Jurkat, Clone E6-1 (cell line): ENCODE results near the gene PLCG2.
"Not testable (repeated sequence)": the region's sequence is repeated elsewhere in the genome, so short reads cannot be mapped to it uniquely, and the experiment has no call there.

Experiments used
- DNase-seq: peaks from one replicate; pipeline ENCODE4 v3.0.0-alpha.2; 2011; ENCODE audit warnings: low read depth, low spot score
- H3K4me3 ChIP-seq: 2 replicates; pipeline ENCODE4 v1.5.1; 2011; ENCODE audit warnings: mild to moderate bottlenecking, low read length, control low read depth, moderate library complexity

Gene PLCG2

GRCh38 chr16:81785138-81785924, 6.2 kb downstream of the PLCG2 start:
- DNase-seq, result no peak
- no peak overlapping the region for H3K4me3 ChIP-seq

- no peak overlapping the region for H3K4me3 ChIP-seq
- no peak for DNase-seq
Measured at GRCh38 chr16:81786321-81786720, 7.2 kb downstream of the PLCG2 start.

GRCh38 chr16:81786868-81787267, 7.8 kb downstream of the PLCG2 start:
- no peak overlapping the region for H3K4me3 ChIP-seq
- DNase-seq, result no peak

- no peak overlapping the region for H3K4me3 ChIP-seq
- no peak for DNase-seq
Measured at GRCh38 chr16:81787659-81788058, 8.6 kb downstream of the PLCG2 start.

- no peak for DNase-seq
- no peak overlapping the region for H3K4me3 ChIP-seq
Measured at GRCh38 chr16:81790277-81790676, 11.2 kb downstream of the PLCG2 start.

- no peak overlapping the region for H3K4me3 ChIP-seq
- DNase-seq, result no peak
Measured at GRCh38 chr16:81790830-81791435, 11.8 kb downstream of the PLCG2 start.

GRCh38 chr16:81792828-81793227, 13.7 kb downstream of the PLCG2 start:
- H3K4me3 ChIP-seq, result no peak overlapping the region
- DNase-seq, result no peak

- DNase-seq, result no peak
- no peak overlapping the region for H3K4me3 ChIP-seq
Measured at GRCh38 chr16:81795193-81795592, 16.1 kb downstream of the PLCG2 start.

- no peak for DNase-seq
- H3K4me3 ChIP-seq, result no peak overlapping the region
Measured at GRCh38 chr16:81796035-81796434, 16.9 kb downstream of the PLCG2 start.

- H3K4me3 ChIP-seq, result no peak overlapping the region
- no peak for DNase-seq
Measured at GRCh38 chr16:81796583-81797346, 17.7 kb downstream of the PLCG2 start.

GRCh38 chr16:81797443-81797842, 18.4 kb downstream of the PLCG2 start:
- no peak overlapping the region for H3K4me3 ChIP-seq
- DNase-seq, result no peak

- DNase-seq, result peak; percentile 51
- H3K4me3 ChIP-seq, result peak overlapping the region; percentile 33
Measured at GRCh38 chr16:81798311-81799137, 19.4 kb downstream of the PLCG2 start.

- DNase-seq, result no peak
Measured at GRCh38 chr16:81799138-81799504, 20.0 kb downstream of the PLCG2 start.

GRCh38 chr16:81801724-81802123, 22.6 kb downstream of the PLCG2 start:
- DNase-seq, result not testable (repeated sequence)

More at GRCh38 chr16:81799138-81799504, 20.0 kb downstream of the PLCG2 start:
- peak overlapping the region; percentile 33 for H3K4me3 ChIP-seq

GRCh38 chr16:81803332-81803731, 24.2 kb downstream of the PLCG2 start:
- DNase-seq, result no peak
- H3K4me3 ChIP-seq, result no peak overlapping the region

More at GRCh38 chr16:81801724-81802123, 22.6 kb downstream of the PLCG2 start:
- not testable (repeated sequence) for H3K4me3 ChIP-seq

GRCh38 chr16:81804134-81804610, 25.1 kb downstream of the PLCG2 start:
- H3K4me3 ChIP-seq, result no peak overlapping the region
- no peak for DNase-seq

GRCh38 chr16:81806696-81807095, 27.6 kb downstream of the PLCG2 start:
- DNase-seq, result no peak
- no peak overlapping the region for H3K4me3 ChIP-seq

- H3K4me3 ChIP-seq, result no peak overlapping the region
Measured at GRCh38 chr16:81807767-81808358, 28.8 kb downstream of the PLCG2 start.

More at GRCh38 chr16:81807767-81808358, 28.8 kb downstream of the PLCG2 start:
- DNase-seq, result no peak
